ENCODE data around the gene ABHD17B.

The ABHD17B gene

DNA sequence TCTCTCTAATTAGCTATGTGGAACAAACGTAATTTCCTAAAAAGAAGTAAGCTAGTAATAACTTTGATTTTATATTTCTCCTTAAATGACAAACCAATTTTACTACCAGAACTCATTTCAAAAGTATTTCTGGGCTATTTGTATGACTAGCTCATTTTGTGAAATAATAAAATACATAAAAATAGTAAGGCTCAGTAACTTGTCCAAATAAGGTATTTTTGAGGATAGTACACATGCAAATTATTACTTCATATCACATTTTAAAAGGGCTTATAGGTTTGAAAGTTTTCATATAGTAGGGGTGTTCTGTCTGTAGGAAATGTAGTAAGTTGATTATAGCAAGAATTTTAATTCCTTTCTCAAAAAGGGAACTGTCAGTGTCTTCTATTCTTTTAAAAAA, 26.9 kb upstream of the ABHD17B start:
- Histone ChIP-seq H3K9me2 (replicated peaks; ENCODE audit: low read depth, low read length) (no peaks in the 10 kb centered on the region), H3K79me2 (ENCODE audit: insufficient read depth, low read length) (peaks cover 30% of the 10 kb centered on the region), H2AFZ (ENCODE audit: low read length) (no peak overlapping the region), H3K36me3 (ENCODE audit: insufficient read depth, low read length) (no peaks in the 10 kb centered on the region), H3K27me3 (ENCODE audit: insufficient read depth, low read length, poor library complexity, severe bottlenecking) (no peaks in the 10 kb centered on the region), H3K4me1 (ENCODE audit: insufficient read depth, low read length, poor library complexity, severe bottlenecking) (peaks cover 7% of the 10 kb centered on the region), H3K9ac (ENCODE audit: low read depth, low read length, poor library complexity, severe bottlenecking) (no peak overlapping the region), H3K4me3 (ENCODE audit: low read length, poor library complexity, severe bottlenecking) (no peak overlapping the region), H3K4me2 (ENCODE audit: low read depth, low read length, poor library complexity, severe bottlenecking) (no peak overlapping the region), H3K9me3 (ENCODE audit: insufficient read depth, low read depth, low read length) (no peaks in the 10 kb centered on the region), H3F3A (ENCODE audit: low read depth) (no peaks in the 10 kb centered on the region), H4K20me1 (ENCODE audit: insufficient read depth, low read length, poor library complexity, severe bottlenecking) (no peaks in the 10 kb centered on the region)
- TF ChIP-seq EZH2phosphoT487 (IDR thresholded peaks at IDR 0.05; ENCODE audit: borderline replicate concordance) = no peak
- TF ChIP-seq, protein P1, sequence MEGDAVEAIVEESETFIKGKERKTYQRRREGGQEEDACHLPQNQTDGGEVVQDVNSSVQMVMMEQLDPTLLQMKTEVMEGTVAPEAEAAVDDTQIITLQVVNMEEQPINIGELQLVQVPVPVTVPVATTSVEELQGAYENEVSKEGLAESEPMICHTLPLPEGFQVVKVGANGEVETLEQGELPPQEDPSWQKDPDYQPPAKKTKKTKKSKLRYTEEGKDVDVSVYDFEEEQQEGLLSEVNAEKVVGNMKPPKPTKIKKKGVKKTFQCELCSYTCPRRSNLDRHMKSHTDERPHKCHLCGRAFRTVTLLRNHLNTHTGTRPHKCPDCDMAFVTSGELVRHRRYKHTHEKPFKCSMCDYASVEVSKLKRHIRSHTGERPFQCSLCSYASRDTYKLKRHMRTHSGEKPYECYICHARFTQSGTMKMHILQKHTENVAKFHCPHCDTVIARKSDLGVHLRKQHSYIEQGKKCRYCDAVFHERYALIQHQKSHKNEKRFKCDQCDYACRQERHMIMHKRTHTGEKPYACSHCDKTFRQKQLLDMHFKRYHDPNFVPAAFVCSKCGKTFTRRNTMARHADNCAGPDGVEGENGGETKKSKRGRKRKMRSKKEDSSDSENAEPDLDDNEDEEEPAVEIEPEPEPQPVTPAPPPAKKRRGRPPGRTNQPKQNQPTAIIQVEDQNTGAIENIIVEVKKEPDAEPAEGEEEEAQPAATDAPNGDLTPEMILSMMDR (conservative IDR thresholded peaks at IDR 0.05; ENCODE audit: low read length) = no peak

- Histone ChIP-seq H3K79me2 (ENCODE audit: insufficient read depth, low read length) (peaks cover 30% of the 10 kb centered on the region), H3F3A (ENCODE audit: low read depth) (no peaks in the 10 kb centered on the region), H2AFZ (ENCODE audit: low read length) (no peak overlapping the region), H3K36me3 (ENCODE audit: insufficient read depth, low read length) (no peaks in the 10 kb centered on the region), H3K27me3 (ENCODE audit: insufficient read depth, low read length, poor library complexity, severe bottlenecking) (no peaks in the 10 kb centered on the region), H3K4me3 (ENCODE audit: low read length, poor library complexity, severe bottlenecking) (no peak overlapping the region), H3K9ac (ENCODE audit: low read depth, low read length, poor library complexity, severe bottlenecking) (no peak overlapping the region), H4K20me1 (ENCODE audit: insufficient read depth, low read length, poor library complexity, severe bottlenecking) (no peaks in the 10 kb centered on the region), H3K4me2 (ENCODE audit: low read depth, low read length, poor library complexity, severe bottlenecking) (no peak overlapping the region), H3K9me3 (ENCODE audit: insufficient read depth, low read depth, low read length) (no peaks in the 10 kb centered on the region), H3K4me1 (ENCODE audit: insufficient read depth, low read length, poor library complexity, severe bottlenecking) (peaks cover 7% of the 10 kb centered on the region), H3K9me2 (replicated peaks; ENCODE audit: low read depth, low read length) (no peaks in the 10 kb centered on the region)
- TF ChIP-seq, protein P1 (conservative IDR thresholded peaks at IDR 0.05; ENCODE audit: low read length) = no peak
- TF ChIP-seq EZH2phosphoT487 (IDR thresholded peaks at IDR 0.05; ENCODE audit: borderline replicate concordance) = no peak
These were observed 26.2 kb upstream of the ABHD17B start for GRCh38 chr9:71937070-71937625.

DNA sequence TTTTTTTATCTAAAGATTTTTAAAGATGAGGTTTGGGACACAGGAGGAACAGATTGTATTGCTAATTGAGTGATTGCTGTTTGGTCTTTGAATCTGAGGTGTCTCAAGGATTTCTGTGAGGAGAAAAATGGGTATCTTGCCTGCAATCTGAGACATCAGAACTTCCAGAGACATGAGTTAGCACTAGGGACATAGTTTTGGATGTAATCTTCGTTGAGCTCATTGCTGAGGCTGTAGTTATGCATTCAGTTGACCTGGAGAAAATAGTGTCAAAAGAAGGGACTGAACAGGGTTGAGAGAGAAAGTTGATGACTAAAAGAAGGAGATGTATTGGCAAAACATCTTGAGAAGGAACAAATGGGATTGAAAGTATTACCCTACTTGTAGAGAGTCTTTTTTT, 25.1 kb upstream of the ABHD17B start:
- Histone ChIP-seq H3K9me2 (replicated peaks; ENCODE audit: low read depth, low read length) (no peaks in the 10 kb centered on the region), H3K4me1 (ENCODE audit: insufficient read depth, low read length, poor library complexity, severe bottlenecking) (peaks cover under 1% of the 10 kb centered on the region), H3K4me2 (ENCODE audit: low read depth, low read length, poor library complexity, severe bottlenecking) (no peak overlapping the region), H3K27me3 (ENCODE audit: insufficient read depth, low read length, poor library complexity, severe bottlenecking) (no peaks in the 10 kb centered on the region), H3K79me2 (ENCODE audit: insufficient read depth, low read length) (peaks cover 27% of the 10 kb centered on the region), H3K4me3 (ENCODE audit: low read length, poor library complexity, severe bottlenecking) (no peak overlapping the region), H3K9ac (ENCODE audit: low read depth, low read length, poor library complexity, severe bottlenecking) (no peak overlapping the region), H3F3A (ENCODE audit: low read depth) (no peaks in the 10 kb centered on the region), H4K20me1 (ENCODE audit: insufficient read depth, low read length, poor library complexity, severe bottlenecking) (peaks cover 3% of the 10 kb centered on the region), H3K36me3 (ENCODE audit: insufficient read depth, low read length) (no peaks in the 10 kb centered on the region), H2AFZ (ENCODE audit: low read length) (no peak overlapping the region), H3K9me3 (ENCODE audit: insufficient read depth, low read depth, low read length) (no peaks in the 10 kb centered on the region)
- TF ChIP-seq, protein P1 (conservative IDR thresholded peaks at IDR 0.05; ENCODE audit: low read length) = no peak
